NCI-H2227 (cell line): ENCODE measurements around the gene DGKZ.

ENCODE experiments used
- DNase-seq: peaks from one replicate; lab custom pipeline; 2025; ENCODE audit not compliant: unreplicated experiment; lab: John Stamatoyannopoulos, UW

DGKZ gene

DNA sequence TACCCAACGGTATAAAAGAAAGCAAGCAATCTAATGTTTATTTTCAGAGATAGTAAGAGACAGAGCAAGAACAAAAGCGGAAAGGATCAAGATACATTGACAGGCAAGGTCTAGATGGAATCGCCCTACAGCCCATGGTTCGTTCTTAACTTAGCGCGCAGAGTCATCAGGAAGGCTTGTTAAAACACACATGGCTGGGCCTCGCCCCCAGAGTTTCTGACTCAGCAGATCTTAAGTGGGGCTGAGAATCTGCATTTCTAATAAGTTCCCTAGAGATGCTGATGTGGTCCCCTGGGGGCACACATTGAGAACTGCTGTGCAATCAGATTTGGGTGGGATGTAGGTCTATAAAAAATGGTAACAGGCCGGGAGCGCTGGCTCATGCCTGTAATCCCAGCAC, 80.1 kb downstream of the DGKZ start:
- no peak for DNase-seq

DNA sequence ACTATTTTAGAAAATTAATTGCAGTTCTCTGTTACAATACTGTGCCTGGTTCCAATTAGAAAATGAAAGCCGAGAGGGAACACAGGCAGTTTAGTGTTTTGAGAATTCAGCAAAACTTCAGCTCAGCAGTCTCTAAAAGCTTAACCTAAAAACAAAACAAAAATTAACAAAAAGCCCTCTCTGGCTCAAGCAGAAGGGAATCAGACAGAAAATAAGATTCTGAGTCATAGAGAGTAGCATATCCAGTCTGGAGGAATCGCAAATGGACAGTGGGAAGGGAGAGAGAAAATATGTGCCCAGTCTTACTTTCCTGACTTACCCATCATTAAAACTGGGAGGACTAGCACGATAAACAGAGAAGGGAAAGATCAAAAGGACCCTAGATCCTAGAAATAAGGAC, 82.5 kb downstream of the DGKZ start:
- no peak for DNase-seq
